CD14-positive monocyte (primary cell): ENCODE data around the gene STARD13. TPM values are rescaled to one million over a fixed set of nuclear protein-coding genes. Genes with fewer than 3 reads are reported as not detected.
"Not testable (repeated sequence)": the region's sequence is repeated elsewhere in the genome, so short reads cannot be mapped to it uniquely, and the experiment has no call there.

Experiments used
- DNase-seq, 3 donors: peaks; one replicate each; pipeline ENCODE4 v3.0.0-alpha.2; 2011 to 2022
- H2AFZ ChIP-seq: 2 replicates; pipeline ENCODE4 v1.6.0; 2012; ENCODE audit warnings: mild to moderate bottlenecking, low read depth, low read length, inconsistent platforms; ENCODE audit not compliant: insufficient read depth, poor library complexity, severe bottlenecking
- H3K27ac ChIP-seq, 2 donors: 1 replicate in 1 of 2; 2 replicates in 1 of 2; pipeline ENCODE4 v1.5.1; 2012 to 2013; ENCODE audit warnings: low read length in 2 of 2, control low read depth in 1 of 2, inconsistent platforms in 1 of 2, low read depth in 1 of 2, mild to moderate bottlenecking in 1 of 2
- H3K27me3 ChIP-seq, 2 donors: one replicate each; pipeline versions ENCODE4 v1.6.0 to v1.6.1; 2011 to 2013; ENCODE audit warnings: low read length in 2 of 2; ENCODE audit not compliant: control insufficient read depth in 2 of 2, insufficient read depth in 2 of 2
- H3K36me3 ChIP-seq, 2 donors: replicated peaks in 1 of 2; 1 replicate in 1 of 2; 2 replicates in 1 of 2; pipeline versions ENCODE4 v1.5.1 to v1.6.1; 2012 to 2013; ENCODE audit warnings: low read length in 2 of 2, control low read depth in 1 of 2, inconsistent platforms in 1 of 2, mild to moderate bottlenecking in 1 of 2; ENCODE audit not compliant: insufficient read depth in 2 of 2, control insufficient read depth in 1 of 2
- H3K4me1 ChIP-seq, 2 donors: 1 replicate in 1 of 2; 2 replicates in 1 of 2; pipeline versions ENCODE4 v1.5.1 to v1.6.1; 2012 to 2013; ENCODE audit warnings: low read length in 2 of 2, control low read depth in 1 of 2, inconsistent platforms in 1 of 2, mild to moderate bottlenecking in 1 of 2, moderate library complexity in 1 of 2; ENCODE audit not compliant: insufficient read depth in 2 of 2, control insufficient read depth in 1 of 2
- H3K4me2 ChIP-seq: replicated peaks from 2 replicates; pipeline ENCODE3; 2012; ENCODE audit warnings: low read length, moderate library complexity, mild to moderate bottlenecking; ENCODE audit not compliant: poor library complexity, severe bottlenecking; ENCODE audit errors: extremely low read depth
- H3K4me3 ChIP-seq, 3 experiments: fragments of 200-600 bp in 1 of 3; sonication (generic) in 1 of 3; replicated peaks in 1 of 3; 1 replicate in 2 of 3; 2 replicates in 1 of 3; pipeline ENCODE4 v1.5.1; 2011 to 2013; ENCODE audit warnings: low read length in 3 of 3, mild to moderate bottlenecking in 3 of 3, control low read depth in 2 of 3, low read depth in 2 of 3, inconsistent platforms in 1 of 3, moderate library complexity in 1 of 3
- H3K79me2 ChIP-seq: 2 replicates; pipeline ENCODE4 v1.6.0; 2012; ENCODE audit warnings: mild to moderate bottlenecking, control low read depth, inconsistent platforms, low read length, moderate library complexity; ENCODE audit not compliant: insufficient read depth
- H3K9ac ChIP-seq: 2 replicates; pipeline ENCODE4 v1.6.0; 2017; ENCODE audit warnings: low read length, mild to moderate bottlenecking; ENCODE audit not compliant: insufficient read depth, poor library complexity, severe bottlenecking
- H3K9me3 ChIP-seq, 2 donors: replicated peaks in 1 of 2; 1 replicate in 1 of 2; 2 replicates in 1 of 2; pipeline versions ENCODE4 v1.5.1 to v1.6.1; 2012 to 2013; ENCODE audit warnings: low read length in 2 of 2, control low read depth in 1 of 2; ENCODE audit not compliant: control insufficient read depth in 1 of 2, insufficient read depth in 1 of 2
- H4K20me1 ChIP-seq: 2 replicates; pipeline ENCODE4 v1.6.0; 2012; ENCODE audit warnings: mild to moderate bottlenecking, low read length, control low read depth, moderate library complexity; ENCODE audit not compliant: insufficient read depth
- H3K27ac Mint-ChIP-seq, 7 donors: one replicate each; pipeline ENCODE4 v1.8.0; 2020; ENCODE audit warnings: mild to moderate bottlenecking in 7 of 7, mixed read lengths in 7 of 7, moderate library complexity in 6 of 7, inconsistent platforms in 2 of 7
- H3K27me3 Mint-ChIP-seq, 3 donors: one replicate each; pipeline ENCODE4 v1.8.0; 2021 to 2022; ENCODE audit warnings: low read depth in 3 of 3, mild to moderate bottlenecking in 3 of 3, mixed read lengths in 3 of 3, moderate library complexity in 3 of 3, inconsistent platforms in 1 of 3
- H3K36me3 Mint-ChIP-seq, 2 donors: one replicate each; pipeline ENCODE4 v1.8.0; 2020; ENCODE audit warnings: mixed read lengths in 2 of 2, inconsistent platforms in 1 of 2, mild to moderate bottlenecking in 1 of 2
- H3K4me1 Mint-ChIP-seq: one replicate; pipeline ENCODE4 v1.8.0; 2020; ENCODE audit warnings: mild to moderate bottlenecking, mixed read lengths
- H3K4me3 Mint-ChIP-seq, 2 donors: one replicate each; pipeline ENCODE4 v1.8.0; 2020; ENCODE audit warnings: mild to moderate bottlenecking in 2 of 2, mixed read lengths in 2 of 2, moderate library complexity in 1 of 2
- H3K9me3 Mint-ChIP-seq, 7 donors: one replicate each; pipeline ENCODE4 v1.8.0; 2020 to 2022; ENCODE audit warnings: mixed read lengths in 7 of 7, mild to moderate bottlenecking in 6 of 7, moderate library complexity in 6 of 7, inconsistent platforms in 2 of 7
- WGBS: methylation state at CpG from one replicate; pipeline ENCODE4 v1.1.5; 2013; ENCODE audit warnings: missing lambda C conversion rate; ENCODE audit not compliant: insufficient coverage; 5-methylcytosine and 5-hydroxymethylcytosine counted together
- intact Hi-C, 2 donors: fragments of 100-400 bp; cut with micrococcal nuclease; formaldehyde crosslinking; loops; one replicate each; pipeline versions ENCODE4 v1.15.0 to v1.15.1; 2023
- polyA plus RNA-seq, 3 donors: library from polyadenylated mRNA; depleted of rRNA in 1 of 3; unstranded in 2 of 3; stranded (reverse) in 1 of 3; fragments of 300-500 nt in 2 of 3; fragments of >200 nt in 1 of 3; fragmentation: Illumina TruSeq in 2 of 3; gene quantifications; 1 replicate in 2 of 3; 2 replicates in 1 of 3; pipeline ENCODE4 v1.2.3, GENCODE V29; 2012 to 2021
- TF ChIP-seq, protein P1 (sequence below): fragments of 200-600 bp; IDR thresholded peaks from one replicate; pipeline ENCODE4 v1.8.0; 2022; ENCODE audit warnings: antibody characterized with exemption, mild to moderate bottlenecking

Gene STARD13
- polyA plus RNA-seq, 3 donors, result 0.37 to 0.69 (median 0.60) TPM

DNA sequence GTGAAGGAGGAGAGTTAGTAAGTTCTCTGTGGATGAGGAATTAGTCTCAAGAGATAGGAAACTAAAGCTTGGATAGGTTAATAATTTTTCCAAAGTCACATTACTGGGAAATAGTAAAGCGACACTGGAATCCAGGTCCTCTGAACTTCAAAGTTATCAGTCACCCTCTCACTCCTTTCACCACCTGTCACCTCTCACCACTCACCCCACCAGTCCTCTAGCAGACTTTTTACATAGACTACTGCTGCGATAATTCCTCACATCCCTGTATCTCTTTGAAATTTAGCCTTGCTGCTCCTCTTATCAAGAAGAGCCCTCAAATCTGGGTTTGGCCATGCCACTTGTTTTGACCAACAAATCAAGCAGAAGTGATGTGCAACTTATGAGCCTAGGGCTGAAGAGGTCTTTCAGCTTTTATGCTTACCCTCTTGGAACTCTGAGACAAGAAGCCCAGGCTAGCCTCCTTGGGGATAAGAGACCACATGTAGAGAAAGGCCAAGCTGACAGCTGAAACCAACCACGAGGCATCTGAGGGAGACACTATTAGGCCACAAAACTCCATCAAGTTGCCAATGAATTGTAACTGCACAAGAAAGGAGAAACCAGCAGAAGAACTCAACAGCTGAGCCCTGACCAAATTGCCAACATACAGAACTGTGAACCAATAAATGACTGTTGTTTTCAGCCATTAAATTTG lies 41.2 kb downstream of the STARD13 start:
- Histone ChIP-seq H3K9ac (no peak overlapping the region), H3K79me2 (no peaks in the 10 kb centered on the region), H3K4me1 (no peaks in the 10 kb centered on the region), H3K27ac (no peak overlapping the region), H3K27me3 (no peaks in the 10 kb centered on the region), H3K36me3 (no peaks in the 10 kb centered on the region), H3K4me2 (no peak overlapping the region), H4K20me1 (no peaks in the 10 kb centered on the region), H3K4me3 (no peak overlapping the region), H3K9me3 (peaks cover 0 to 11% of the 10 kb centered on the region in 2 donors), H2AFZ (no peak overlapping the region)
- no peak for DNase-seq
- Mint-ChIP-seq H3K36me3 (no peaks in the 10 kb centered on the region), H3K4me3 (no peak overlapping the region), H3K4me1 (peaks cover 2% of the 10 kb centered on the region), H3K9me3 (peaks cover 2 to 12% (median 9%) of the 10 kb centered on the region in 7 donors), H3K27ac (no peak overlapping the region), H3K27me3 (peaks cover 0 to 1% (median 1%) of the 10 kb centered on the region in 3 donors)
- WGBS, result 100% methylated on average over 2 of the region's 3 CpGs
- intact Hi-C loops, result no loop called here
- TF ChIP-seq, protein P1, sequence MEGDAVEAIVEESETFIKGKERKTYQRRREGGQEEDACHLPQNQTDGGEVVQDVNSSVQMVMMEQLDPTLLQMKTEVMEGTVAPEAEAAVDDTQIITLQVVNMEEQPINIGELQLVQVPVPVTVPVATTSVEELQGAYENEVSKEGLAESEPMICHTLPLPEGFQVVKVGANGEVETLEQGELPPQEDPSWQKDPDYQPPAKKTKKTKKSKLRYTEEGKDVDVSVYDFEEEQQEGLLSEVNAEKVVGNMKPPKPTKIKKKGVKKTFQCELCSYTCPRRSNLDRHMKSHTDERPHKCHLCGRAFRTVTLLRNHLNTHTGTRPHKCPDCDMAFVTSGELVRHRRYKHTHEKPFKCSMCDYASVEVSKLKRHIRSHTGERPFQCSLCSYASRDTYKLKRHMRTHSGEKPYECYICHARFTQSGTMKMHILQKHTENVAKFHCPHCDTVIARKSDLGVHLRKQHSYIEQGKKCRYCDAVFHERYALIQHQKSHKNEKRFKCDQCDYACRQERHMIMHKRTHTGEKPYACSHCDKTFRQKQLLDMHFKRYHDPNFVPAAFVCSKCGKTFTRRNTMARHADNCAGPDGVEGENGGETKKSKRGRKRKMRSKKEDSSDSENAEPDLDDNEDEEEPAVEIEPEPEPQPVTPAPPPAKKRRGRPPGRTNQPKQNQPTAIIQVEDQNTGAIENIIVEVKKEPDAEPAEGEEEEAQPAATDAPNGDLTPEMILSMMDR, result no peak

- H3K36me3 Mint-ChIP-seq, result no peaks in the 10 kb centered on the region
- H3K36me3 ChIP-seq, result no peaks in the 10 kb centered on the region
These were observed 42.5 kb downstream of the STARD13 start for GRCh38 chr13:33242984-33243617.

GRCh38 chr13:33242372-33242771 lies 43.2 kb downstream of the STARD13 start:
- H3K4me1 ChIP-seq, H3K4me3 ChIP-seq, H3K4me2 ChIP-seq, H4K20me1 ChIP-seq, H3K9ac ChIP-seq, H3K36me3 Mint-ChIP-seq, intact Hi-C loops, H3K4me3 Mint-ChIP-seq, H3K27me3 Mint-ChIP-seq, H3K79me2 ChIP-seq, H3K4me1 Mint-ChIP-seq, H3K27ac Mint-ChIP-seq, DNase-seq, H3K27ac ChIP-seq, H3K36me3 ChIP-seq, H3K27me3 ChIP-seq, H2AFZ ChIP-seq: not testable (repeated sequence)
- peaks cover 2 to 12% (median 9%) of the 10 kb centered on the region in 7 donors for H3K9me3 Mint-ChIP-seq
- WGBS, result no CpG with 5 or more reads among the region's 6 CpGs
- H3K9me3 ChIP-seq, result peaks cover 0 to 11% of the 10 kb centered on the region in 2 donors

More at GRCh38 chr13:33242984-33243617, 42.5 kb downstream of the STARD13 start:
- Histone ChIP-seq H3K4me3 (no peak overlapping the region), H3K9ac (no peak overlapping the region), H2AFZ (no peak overlapping the region), H3K4me2 (no peak overlapping the region), H3K27me3 (no peaks in the 10 kb centered on the region), H4K20me1 (no peaks in the 10 kb centered on the region), H3K79me2 (no peaks in the 10 kb centered on the region), H3K9me3 (peaks cover 0 to 11% of the 10 kb centered on the region in 2 donors), H3K4me1 (no peaks in the 10 kb centered on the region), H3K27ac (no peak overlapping the region)
- Mint-ChIP-seq H3K27me3 (peaks cover 0 to 1% (median 0%) of the 10 kb centered on the region in 3 donors), H3K4me1 (no peaks in the 10 kb centered on the region), H3K27ac (no peak overlapping the region), H3K4me3 (no peak overlapping the region), H3K9me3 (peaks cover 2 to 12% (median 9%) of the 10 kb centered on the region in 7 donors)
- no peak for DNase-seq
- 100% methylated on average over 1 of the region's 2 CpGs for WGBS
- intact Hi-C loops, result no loop called here
- TF ChIP-seq, protein P1, result no peak
